MM.1S (cell line): Measurements from ENCODE around the gene CDC45.

ENCODE experiments used
- EZH2phosphoT487 ChIP-seq: fragments of 300-600 bp; sonication (generic); IDR thresholded peaks from 2 replicates; pipeline ENCODE4 v1.6.1; 2018; ENCODE audit warnings: antibody characterized with exemption, low read length
- TF ChIP-seq, protein P1 (sequence below): fragments of 300-600 bp; sonication (generic); IDR thresholded peaks from 2 replicates; pipeline ENCODE4 v1.5.1; 2016; ENCODE audit warnings: antibody characterized with exemption, low read length, mixed read lengths

DNA sequence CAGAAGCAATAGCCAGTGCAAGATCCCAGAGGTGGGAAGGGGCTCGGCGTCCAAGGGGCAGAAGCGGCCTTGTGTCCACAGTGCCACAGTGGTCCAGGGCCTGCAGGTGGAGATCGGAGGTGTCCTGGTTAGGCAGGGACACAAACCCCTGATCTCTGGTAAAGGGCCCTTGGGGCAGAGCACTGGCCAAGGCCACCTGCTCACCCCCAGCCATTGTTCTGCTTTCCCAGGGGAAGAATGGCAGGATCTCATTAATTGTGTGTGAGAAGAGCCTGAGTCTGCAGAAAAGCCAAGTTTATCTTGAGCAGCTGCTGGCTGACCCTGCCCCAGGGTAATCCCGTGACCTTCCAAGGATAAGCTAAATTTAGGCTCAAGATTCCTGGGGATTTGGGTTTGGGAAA, 47.6 kb downstream of the CDC45 start:
- TF ChIP-seq, protein P1, sequence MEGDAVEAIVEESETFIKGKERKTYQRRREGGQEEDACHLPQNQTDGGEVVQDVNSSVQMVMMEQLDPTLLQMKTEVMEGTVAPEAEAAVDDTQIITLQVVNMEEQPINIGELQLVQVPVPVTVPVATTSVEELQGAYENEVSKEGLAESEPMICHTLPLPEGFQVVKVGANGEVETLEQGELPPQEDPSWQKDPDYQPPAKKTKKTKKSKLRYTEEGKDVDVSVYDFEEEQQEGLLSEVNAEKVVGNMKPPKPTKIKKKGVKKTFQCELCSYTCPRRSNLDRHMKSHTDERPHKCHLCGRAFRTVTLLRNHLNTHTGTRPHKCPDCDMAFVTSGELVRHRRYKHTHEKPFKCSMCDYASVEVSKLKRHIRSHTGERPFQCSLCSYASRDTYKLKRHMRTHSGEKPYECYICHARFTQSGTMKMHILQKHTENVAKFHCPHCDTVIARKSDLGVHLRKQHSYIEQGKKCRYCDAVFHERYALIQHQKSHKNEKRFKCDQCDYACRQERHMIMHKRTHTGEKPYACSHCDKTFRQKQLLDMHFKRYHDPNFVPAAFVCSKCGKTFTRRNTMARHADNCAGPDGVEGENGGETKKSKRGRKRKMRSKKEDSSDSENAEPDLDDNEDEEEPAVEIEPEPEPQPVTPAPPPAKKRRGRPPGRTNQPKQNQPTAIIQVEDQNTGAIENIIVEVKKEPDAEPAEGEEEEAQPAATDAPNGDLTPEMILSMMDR = no peak
- no peak for TF ChIP-seq EZH2phosphoT487
